NCI-H1048 (cell line): ENCODE measurements around the gene PPP1R3F.
"Not testable (repeated sequence)": the region's sequence is repeated elsewhere in the genome, so short reads cannot be mapped to it uniquely, and the experiment has no call there.

Source experiments
- DNase-seq: peaks from one replicate; lab custom pipeline; 2025; lab: John Stamatoyannopoulos, UW

Gene PPP1R3F

GRCh38 chrX:49273181-49273727, 3.7 kb downstream of the PPP1R3F start:
- DNase-seq, result no peak

- no peak for DNase-seq
Measured at GRCh38 chrX:49276207-49276606, 6.6 kb downstream of the PPP1R3F start.

DNA sequence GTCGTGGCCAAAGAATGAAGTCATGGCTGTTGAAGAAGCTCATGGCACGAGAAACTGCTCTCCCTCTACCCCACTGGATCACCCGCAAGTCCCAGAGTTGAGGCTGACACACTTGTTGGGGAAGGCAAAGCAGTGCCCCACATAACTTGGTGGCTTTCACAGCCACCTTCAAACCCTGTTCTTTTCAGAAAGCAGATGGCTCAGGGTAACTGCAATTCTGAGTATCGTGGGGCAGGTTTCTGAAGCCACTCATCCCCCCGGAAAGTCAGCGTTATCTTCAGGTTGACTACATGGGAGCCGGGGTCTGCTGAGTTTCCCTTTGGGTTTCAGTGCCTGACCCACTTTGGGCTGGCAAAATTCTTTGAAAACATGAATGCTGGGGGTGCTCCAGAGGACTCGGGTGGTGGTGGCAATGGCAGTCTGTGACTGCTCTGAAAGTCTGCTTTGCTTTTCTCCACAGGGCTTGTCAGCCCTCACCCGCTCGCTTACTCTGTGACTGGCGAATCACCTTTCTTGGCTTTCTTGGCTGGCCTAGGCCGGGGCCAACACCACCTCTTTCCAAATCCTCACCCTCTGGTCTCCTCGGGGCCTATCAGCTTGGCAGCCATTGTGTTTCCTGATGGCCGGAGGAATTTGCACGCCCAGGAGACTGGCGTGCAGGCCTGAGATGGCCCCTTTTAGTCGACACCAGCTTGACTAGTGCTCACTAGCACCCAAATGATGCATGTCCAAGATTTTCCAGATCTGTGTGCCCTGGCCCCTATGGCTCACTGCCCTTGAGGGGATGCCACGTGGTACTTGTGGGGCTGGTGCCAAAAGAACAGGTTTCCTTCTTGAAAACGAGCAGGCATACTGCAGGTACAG, 7.3 kb downstream of the PPP1R3F start:
- DNase-seq, result no peak

DNA sequence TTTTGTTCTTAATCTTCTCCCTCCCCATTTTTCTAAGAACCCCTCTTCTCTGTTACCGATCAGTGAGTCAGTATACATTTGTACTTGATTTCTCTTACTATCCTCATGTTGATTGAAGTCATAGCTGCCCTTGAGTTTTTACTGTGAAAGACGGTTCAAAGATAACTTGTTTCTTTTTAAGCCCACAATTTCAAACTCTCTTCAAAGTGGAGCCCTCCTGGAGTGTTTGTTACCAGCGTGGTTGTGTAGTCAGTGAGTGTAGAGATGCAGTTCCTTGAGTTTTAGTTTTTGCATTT, 7.9 kb downstream of the PPP1R3F start:
- no peak for DNase-seq

DNA sequence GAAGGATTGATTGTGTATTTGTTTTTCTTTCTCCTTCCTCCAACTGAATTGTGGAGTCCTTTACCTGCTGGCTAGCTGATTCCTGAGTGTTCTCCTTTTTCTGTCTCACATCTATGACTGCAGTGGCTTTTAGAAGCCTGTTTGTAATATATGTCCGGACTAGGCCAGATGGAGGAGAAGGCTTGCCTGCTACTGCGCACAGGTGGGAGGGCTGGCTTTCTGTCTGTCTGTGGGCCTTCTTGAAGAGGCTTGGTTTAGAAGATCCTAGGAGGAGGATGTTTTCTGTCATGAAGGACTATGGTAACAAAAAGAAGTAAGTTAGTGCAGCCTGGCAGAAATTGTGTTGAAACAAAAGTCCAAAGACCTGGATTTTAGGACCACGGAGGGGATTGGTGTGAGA, 8.5 kb downstream of the PPP1R3F start:
- no peak for DNase-seq

DNA sequence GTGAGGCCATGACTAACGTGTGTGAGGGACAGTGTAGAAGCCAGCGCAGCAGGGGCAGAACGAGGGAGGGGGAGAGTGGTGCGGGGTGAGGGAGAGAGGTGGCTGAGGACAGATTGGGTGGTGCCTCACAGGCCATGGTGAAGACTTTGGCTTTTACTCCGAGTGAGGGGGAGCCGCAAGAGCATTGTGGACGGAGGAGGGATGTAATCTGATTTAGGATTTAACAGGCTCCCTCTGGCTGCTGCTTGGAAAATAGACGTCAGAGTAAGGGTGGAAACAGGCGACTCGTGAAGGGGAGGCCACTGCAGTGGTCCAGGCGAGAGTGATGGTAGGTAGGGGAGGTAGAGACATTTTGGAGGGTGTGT, 13.0 kb downstream of the PPP1R3F start:
- no peak for DNase-seq

GRCh38 chrX:49284212-49284611, 14.6 kb downstream of the PPP1R3F start:
- DNase-seq, result no peak

DNA sequence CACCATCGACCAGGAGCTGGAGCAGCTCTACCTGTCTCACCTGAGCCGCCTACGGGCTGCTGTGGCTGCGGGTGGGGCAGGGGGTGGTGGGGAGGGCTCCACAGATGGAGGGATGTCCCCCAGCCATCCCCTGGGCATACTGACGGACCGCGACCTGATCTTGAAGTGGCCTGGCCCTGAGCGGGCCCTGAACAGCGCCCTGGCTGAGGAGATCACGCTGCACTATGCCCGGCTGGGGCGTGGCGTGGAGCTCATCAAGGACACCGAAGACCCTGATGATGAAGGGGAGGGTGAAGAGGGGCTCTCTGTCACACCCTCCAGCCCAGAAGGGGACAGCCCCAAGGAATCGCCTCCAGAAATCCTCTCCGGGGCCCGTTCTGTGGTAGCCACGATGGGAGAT, 16.5 kb downstream of the PPP1R3F start:
- no peak for DNase-seq

DNA sequence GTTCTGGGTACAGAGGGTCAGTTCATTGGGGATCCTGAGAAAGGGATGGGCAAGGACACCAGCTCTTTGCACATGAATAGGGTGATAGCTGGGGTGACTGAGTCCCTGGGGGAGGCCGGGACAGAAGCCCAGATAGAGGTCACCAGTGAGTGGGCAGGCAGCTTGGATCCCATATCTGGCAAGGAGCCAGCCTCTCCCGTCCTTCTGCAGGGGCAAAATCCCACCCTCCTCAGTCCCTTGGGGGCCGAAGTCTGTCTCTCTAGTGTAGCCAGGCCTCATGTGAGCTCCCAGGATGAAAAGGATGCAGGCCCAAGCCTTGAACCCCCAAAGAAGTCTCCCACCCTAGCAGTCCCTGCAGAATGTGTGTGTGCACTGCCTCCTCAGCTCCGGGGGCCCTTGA, 17.0 kb downstream of the PPP1R3F start:
- no peak for DNase-seq

GRCh38 chrX:49287665-49288064, 18.1 kb downstream of the PPP1R3F start:
- no peak for DNase-seq

- DNase-seq, result no peak
Measured at GRCh38 chrX:49290215-49290614, 20.6 kb downstream of the PPP1R3F start.

GRCh38 chrX:49291615-49292337, 22.2 kb downstream of the PPP1R3F start:
- DNase-seq, result peak; percentile 0

DNA sequence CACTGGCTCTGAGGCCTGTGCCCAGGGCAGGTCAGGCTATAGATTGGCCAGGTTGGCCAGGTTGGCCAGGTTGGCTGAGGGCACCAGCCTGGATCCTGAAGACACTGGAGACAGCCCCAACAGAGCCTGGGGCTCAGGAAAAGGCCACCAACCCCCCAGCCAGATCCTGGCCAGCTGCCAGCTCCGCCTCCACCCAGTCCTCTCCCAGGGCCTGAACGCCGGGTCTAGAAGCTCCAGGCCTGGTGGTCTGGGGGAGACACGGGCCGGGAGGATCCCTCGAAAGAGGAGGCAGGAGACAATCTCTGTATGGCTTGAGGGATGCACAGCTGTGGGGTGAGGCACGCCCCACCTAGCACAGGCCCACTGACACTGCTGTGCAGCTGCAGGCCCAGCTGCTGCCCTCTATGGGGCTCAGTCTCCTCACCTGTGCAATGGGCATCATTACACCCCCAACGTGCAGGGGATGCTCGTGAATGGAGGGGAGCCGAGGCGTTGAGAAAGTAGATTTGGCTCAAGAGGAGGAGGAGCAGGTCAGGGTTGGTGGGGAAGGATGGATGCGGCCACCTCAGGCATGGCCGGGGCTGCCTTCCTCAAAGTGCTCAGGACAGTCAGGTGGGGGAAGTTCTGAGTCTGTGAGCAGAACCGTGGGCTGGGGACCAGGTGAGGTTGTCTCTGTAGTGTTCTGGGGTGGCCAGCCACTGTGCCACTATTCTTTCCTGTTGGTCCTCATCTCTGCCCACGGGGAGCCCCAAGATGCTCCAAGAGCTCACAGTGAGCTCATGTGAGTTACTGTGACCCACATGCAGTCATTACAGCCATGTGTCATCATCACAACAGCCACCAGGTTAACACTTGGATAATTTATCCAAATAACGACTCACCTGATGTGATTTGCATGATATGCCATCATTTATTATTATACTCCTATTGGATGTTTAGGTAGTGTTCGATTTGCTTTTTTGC, 23.1 kb downstream of the PPP1R3F start:
- DNase-seq, result no peak

- not testable (repeated sequence) for DNase-seq
Measured at GRCh38 chrX:49299293-49299692, 29.7 kb downstream of the PPP1R3F start.

DNA sequence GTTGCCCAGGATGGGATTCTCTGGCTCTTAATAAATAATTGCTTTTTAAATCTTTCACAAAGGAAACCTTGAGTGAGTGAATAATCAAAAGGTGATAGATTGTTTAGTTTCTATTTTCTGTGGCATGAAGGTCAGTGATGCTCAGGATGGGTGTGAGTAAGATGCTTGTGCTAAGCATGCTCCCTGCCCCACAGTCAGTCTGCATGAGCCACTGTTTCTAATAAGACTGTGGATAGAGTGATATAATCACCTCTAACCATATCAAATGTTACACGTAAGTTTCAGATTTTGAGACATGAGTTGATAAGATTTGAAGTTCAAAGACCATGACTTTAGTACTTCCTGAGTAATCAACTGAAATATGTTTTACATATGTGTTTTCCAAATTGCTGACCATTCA, 31.1 kb downstream of the PPP1R3F start:
- DNase-seq, result no peak

GRCh38 chrX:49303346-49303745, 33.8 kb downstream of the PPP1R3F start, which contains the start of gene GAGE10:
TSS of gene GAGE10 (plus strand) at chrX:49303646. CDS start at chrX:49304860, 1,214 bp downstream.
- DNase-seq, result no peak

- DNase-seq, result not testable (repeated sequence)
Measured at GRCh38 chrX:49307775-49308174, 38.2 kb downstream of the PPP1R3F start.

GRCh38 chrX:49308604-49309269, 39.1 kb downstream of the PPP1R3F start:
- DNase-seq, result no peak

DNA sequence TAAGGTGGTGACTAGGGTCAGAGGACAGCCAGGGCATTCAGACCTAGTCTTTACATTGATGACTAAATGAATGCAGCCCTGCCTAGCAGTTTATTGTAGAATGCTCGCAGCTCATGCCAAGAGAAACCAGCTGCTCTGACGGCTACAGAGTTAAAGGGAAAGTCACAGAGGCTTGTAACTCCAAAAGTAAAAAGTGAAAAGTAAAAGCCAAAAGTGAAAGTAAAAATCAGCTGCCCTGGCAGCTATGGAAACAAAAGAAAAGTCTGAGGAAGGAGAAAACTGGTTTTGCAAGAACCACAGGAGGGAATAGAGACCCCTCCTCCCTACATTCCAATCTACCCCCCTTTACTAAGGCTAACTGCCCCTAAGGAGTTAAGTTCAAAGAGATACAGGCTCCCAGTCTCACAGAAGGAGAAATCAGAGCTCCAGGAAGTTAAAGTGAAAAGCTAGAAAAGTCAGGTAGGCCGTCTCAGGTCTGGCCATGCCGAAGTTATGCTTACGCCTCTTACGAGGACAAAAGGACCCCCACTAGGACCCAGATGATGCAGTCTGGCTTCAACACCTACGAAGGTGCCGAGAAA, 39.9 kb downstream of the PPP1R3F start:
- no peak for DNase-seq

GRCh38 chrX:49310371-49310770, 40.8 kb downstream of the PPP1R3F start:
- no peak for DNase-seq

- DNase-seq, result no peak
Measured at GRCh38 chrX:49312176-49312575, 42.6 kb downstream of the PPP1R3F start.
